T follicular helper cell (primary cell): ENCODE data around the gene ACP1.
A peak's percentile ranks its signal among the peaks of the same experiment; 100 is the strongest.

Source experiments
- DNase-seq: peaks from one replicate; pipeline ENCODE4 v3.0.0-alpha.2; 2020; ENCODE audit warnings: low read depth

ACP1 gene

DNA sequence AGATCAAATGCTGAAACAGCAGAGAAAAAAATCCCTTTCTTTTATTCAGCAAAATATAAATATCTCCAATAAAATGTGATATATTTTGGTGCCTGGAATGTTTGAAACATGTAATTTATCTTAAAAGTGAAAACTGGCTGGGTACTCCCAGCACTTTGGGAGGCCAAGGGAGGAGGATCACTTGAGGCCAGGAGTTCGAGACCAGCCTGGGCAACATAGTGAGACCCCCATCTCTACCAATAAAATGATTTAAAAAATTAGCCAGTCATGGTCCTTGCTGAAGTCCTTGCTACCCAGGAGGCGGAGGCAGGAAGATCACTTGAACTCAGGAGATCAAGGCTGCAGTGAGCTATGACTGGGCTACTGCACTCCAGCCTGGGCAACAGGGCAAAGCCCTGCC lies 9.6 kb upstream of the ACP1 start:
- DNase-seq = no peak

DNA sequence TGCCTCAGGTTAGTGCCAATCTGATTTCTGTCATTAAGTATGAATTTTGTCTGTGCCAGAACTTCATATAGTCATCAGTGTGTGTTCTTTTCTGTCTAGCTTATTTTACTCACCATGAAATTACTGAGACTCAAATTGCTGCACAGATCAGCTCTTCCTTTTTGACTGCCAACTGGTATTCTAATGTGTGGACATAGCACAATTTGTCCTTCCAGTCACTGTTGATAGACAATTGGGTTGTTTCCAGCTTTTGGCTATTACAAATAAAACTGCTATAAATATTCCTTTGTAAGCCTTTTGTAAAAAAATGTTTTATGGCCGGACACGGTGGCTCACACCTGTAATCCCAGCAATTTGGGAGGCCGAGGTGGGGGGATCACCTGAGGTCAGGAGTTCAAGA lies 8.7 kb upstream of the ACP1 start:
- DNase-seq = no peak

DNA sequence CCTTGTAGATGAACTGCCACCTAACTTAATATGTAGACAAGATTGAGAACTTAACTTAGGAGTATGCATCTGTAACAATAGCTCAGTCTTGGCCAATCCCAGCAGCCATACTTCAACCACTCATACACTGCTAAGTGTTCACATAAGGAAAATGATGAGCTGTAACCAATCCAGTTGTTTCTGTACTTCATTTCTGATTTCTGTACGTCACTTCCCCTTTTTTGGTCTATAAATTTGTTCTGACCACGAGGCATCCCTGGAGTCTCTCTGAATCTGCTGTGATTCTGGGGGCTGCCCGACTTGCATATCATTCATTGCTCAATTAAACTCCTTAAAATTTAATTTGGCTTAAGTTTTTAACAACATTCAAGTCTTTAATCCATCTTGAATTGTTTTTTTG lies 7.3 kb upstream of the ACP1 start:
- DNase-seq = no peak

DNA sequence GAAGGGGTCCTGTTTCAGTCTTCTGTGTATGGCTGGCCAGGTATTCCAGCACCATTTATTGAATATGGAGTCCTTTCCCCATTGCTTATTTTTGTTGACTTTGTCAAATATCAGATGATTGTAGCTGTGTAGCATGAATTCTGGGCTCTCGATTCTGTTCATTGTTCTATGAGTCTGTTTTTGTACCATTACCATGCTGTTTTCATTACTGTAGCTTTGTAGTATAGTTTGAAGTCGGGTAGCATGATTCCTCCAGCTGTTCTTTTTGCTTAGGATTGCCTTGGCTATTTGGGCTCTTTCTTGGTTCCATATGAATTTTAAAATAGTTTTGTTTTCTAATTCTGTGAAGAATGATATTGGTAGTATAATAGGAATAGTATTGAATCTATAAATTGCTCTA lies 6.9 kb upstream of the ACP1 start:
- DNase-seq = no peak

DNA sequence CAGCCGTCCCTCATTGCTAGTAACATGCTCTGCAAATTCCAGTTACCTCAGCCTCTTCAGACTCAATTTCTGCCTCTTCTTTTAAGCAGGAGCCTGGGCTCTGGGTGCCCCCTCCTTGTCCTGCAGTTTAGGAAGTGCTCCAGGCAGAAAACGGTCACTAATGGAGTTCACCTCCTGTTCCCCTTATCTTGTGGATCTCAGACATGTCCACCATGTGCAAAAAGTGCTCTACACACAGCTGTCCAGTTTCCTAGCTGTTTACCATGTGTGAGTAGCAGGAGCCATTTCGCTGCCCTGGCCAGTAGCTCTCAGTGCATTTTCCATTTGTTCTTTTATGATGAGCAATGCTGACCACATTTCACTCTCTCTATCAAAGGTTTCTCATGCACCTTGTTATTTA lies 5.8 kb upstream of the ACP1 start:
- no peak for DNase-seq

DNA sequence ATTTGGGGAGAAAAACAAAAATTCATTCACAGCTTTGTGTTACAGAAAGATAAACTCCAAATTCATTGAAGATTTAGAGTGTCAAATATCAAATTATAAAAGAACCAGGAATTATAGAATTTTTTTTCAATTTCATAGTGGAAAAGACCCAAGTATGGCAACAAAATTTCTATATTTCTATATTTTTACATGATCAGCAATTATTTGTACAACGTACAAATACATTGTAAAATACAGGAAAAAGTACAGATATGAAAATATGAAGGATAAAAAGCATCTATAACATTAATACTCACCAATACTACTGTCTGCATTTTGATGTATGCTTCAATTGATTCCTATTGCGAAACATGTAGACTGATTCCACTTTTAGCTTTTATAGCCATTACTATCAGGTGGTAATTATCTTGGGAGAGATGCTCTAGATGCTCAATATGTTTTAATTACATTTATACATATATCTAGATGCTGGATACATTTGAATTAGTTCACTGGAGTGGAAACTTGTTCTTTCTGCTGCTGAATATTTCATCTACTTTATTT lies 4.9 kb upstream of the ACP1 start:
- DNase-seq = no peak

DNA sequence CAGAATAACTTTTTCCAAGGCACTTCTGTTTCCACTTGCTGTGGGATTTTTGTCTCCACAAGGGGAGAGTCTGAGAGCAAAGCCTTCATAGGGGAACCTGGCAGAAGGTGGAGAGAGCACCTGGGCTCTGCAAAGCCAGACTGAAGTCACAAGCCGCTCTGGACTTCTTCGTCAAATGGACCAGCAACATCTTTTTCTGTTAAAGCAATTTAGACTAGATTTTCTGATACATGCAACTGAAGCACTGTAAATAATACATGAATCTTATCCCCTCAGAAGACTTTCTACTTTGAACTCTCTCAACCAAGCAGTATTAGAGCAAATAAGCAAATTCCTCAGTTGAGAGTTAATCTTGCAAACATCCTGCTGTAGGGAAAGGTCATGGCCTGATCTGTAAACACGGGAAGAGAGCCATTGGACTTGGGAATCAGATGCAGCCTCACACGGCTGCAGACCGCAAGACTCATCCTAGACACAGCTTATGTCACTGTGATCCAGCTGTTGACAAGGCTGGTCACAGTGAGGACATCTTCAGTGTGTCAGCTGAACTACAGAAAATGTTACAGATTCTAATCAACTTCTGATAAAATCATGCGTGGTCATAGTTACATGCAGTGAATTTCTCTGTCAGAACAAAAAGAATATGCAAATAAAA lies 4.1 kb upstream of the ACP1 start:
- no peak for DNase-seq

DNA sequence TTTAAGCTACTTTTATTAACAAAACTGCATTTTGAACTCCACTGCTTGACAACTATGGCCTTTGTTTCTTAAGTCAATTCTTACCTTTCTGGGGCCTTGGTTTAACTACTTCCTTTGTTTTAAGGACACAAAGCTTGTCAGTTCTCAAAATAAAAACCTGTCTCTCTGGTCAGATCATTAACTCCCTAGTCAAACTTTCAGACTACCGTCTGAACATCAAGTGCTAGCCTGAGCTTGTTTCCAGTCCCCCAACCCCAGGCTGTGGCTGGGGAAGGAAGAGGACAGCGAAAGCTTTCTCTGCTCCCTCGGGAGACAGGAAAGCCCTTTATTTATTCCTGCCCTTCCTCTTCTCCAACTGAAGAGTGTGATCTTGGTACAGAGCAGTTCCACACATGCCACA lies 2.6 kb upstream of the ACP1 start:
- no peak for DNase-seq

DNA sequence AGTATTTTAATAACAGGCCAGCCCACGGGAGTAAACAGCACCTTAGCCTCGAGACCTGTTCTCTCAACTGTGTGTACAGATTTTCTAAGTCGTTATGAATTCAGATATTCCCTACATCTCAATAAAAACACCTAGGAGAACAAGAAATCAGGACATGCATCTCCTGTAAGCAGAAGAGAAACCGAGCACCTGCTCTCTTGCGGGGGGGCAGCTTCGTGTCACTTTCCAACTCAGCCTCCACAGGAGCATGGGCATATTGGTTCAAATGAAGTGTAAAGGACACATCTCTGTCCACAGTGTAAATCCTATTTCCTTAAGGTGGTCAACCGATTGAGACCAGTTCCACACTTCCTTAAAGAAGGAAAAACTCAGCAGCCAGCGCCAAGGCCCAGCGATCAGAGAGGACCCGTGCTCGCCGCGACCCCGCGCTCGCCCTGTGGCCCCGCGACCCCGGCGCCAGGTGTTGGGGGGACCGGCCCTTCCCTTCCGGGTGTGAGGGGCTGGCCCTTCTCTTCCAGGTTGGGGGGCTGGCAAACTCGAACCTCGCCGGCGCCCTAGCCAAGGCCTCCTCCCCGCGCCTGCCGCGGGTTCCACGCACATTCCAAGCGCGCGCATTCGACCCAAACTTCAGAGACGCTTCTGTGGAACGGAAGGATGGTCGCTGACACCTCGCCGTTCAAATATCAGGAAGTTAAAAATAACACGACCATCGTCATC lies 1.6 kb upstream of the ACP1 start:
- DNase-seq = no peak

DNA sequence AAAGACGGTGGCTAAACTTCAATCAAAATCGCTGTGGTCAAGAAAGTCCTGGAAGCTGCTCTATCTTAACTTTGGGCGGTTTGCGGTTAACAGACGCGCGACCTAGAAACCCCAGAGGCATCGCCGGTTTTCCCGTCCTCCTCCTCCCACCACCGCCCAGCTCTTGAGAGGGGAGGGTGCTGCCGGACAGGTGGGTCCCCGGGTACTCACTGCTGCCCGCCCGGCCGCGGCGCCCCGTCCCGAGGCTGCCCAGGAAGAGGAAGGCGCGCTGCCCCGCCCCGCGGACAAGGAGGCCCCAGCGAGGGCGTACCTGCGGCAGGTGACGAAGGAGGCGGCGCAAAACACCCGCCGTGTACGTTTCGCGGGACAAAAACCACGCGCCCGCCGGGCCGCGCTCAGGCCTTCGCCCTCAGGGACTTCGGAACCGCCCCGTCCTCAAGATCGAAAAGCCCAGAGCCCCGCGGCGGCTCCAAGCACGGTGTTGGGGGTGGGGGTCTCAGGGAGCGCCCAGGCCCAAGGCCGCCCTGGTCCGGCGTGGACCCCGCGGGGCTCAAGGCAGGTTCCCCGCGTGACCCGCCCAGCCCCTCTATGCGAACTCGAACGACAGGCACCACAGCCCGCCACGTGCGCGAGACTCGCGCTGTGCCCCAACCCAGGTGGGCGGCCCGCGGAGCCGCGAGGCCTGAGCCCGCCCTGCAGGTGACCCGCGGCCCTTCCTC lies 814 bp upstream of the ACP1 start, which contains the start of gene SH3YL1:
SH3YL1 (minus strand) TSS at position 259 of the 719 bp plus-strand sequence; CDS start at position 211, 48 bp downstream.
- peak; percentile 56 for DNase-seq

DNA sequence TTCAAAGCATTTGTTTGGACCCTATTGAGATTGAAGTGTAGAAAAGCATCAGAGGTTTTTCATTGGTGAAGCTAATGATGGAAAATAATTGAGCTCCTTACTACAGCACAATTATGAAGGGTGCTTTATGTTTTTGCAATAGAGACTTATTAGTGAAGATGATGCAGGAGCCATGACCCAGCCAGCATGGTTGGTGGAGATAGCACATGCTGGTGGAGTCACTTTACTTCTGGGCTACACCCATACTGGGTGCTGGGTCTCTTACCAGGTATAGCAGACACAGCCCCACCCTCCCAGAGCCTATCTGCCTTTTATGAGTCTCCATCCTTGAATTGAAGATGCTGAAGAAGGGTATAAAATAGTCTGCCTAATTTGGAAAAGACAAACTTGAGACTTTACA lies 3.6 kb downstream of the ACP1 start:
- no peak for DNase-seq

DNA sequence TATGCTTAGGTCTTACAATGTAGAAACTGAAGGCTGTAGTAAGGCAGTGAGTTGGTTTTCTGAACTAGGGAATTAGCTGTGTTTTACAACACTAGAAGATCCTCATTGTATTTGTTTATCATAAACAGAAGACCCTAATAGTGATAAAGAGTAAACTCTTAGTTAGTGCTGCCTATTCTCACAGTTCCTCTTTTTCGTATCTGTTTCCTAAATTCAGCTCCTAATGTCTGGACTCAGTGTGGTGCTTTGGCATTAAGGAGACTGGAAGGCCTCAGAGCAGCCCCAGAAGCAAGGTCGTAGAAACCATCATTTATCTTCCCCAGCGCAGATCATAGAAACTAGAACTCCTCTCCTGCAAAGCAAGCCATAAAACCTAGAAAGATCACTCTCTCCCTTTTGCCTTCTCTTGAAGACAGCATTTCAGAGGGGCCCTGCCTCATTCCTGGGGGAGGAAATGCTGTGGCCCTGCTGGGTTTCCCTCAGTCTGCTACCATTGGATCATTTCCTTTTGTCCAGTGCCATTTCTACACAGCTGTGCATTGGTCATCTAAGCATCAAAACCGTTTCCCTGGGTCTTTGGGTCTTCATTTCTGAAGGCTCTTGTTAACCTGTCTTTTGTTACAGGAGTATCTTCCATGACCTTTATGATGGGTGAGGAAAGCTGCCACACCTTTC lies 4.7 kb downstream of the ACP1 start:
- no peak for DNase-seq

DNA sequence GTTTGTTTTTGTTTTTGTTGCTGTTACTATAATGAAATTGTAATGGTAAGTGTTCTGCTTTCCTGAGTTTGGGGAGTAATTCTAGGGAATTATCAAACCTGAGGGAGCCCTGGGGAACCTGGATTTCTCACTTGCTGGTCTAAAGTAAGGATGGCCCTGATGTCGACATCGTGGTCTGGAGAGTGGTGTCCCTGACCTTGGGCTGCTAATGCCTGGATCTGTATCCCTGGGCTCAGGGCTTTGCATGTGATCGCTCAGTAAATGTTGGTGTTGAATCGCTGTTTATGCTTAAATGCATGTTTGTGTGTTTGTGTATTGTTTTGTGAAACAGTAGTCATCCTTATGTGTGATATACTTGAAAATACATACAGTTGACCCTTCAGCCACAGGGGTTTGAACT lies 6.1 kb downstream of the ACP1 start:
- no peak for DNase-seq

DNA sequence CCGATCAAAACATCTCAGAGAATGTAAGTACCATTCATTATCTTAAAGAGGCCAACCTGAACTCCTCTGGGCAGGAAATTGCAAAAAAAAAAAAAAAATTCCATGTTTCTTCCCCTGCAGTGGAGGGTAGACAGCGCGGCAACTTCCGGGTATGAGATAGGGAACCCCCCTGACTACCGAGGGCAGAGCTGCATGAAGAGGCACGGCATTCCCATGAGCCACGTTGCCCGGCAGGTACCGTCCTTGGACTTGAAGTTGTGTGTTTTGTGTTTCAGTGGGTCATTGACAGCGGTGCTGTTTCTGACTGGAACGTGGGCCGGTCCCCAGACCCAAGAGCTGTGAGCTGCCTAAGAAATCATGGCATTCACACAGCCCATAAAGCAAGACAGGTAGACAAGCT lies 7.2 kb downstream of the ACP1 start:
- DNase-seq = no peak

DNA sequence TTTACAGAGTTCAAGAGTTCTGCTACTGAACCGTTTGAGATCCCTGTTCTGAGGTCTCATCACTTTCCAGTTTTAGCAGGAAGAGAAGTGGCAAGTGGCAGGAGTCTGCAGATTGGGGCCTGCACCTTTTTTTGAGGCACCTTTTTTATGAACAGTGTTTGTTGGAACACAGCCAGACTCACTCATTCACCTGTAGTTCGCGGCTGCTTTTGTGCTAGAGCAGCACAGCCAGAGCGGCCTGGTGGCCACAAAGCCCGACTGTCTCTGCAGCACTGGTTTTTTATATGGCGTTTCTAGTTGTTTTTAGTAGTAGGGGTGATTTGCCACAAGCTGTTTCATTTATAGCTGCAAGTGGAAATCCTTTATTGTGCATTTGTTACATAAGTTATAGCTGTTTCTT lies 8.6 kb downstream of the ACP1 start:
- no peak for DNase-seq

DNA sequence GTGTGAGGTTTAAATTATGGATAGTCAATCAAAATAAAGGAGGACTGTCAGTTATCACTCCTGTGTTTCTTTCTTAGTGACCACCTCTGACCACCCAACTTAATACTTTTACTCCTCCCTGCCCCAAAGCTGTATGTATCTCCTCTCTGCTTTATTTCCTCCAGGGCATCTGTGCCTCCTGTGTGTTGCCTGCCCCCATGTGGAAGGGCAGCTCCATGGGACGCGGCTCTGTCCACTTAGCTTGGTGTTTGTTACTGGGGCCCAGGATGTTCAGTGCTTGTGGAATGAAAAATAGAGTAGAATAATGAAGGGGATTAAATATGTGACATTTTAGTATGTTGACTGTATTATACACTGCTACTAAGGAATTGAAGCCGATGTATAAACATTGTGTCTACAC lies 9.8 kb downstream of the ACP1 start:
- DNase-seq = no peak

DNA sequence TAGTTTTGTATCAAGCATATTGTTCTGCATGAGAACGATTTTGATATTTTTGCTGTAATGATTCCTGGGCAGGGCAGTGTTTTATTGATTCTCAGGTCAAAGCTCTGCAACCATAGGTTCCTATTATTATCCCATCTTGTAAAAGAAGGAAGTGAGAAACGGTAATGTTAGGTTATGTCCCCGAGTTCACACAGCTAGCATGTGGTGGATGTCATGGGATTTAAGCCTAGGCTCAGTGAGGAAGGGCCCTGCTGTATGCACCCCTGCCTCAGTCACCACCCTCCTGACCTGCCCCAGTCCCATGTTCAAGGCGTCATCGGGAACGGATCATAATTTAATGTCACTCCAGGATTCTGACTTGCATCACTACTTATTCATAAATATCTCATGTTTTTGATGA lies 10.7 kb downstream of the ACP1 start:
- no peak for DNase-seq

DNA sequence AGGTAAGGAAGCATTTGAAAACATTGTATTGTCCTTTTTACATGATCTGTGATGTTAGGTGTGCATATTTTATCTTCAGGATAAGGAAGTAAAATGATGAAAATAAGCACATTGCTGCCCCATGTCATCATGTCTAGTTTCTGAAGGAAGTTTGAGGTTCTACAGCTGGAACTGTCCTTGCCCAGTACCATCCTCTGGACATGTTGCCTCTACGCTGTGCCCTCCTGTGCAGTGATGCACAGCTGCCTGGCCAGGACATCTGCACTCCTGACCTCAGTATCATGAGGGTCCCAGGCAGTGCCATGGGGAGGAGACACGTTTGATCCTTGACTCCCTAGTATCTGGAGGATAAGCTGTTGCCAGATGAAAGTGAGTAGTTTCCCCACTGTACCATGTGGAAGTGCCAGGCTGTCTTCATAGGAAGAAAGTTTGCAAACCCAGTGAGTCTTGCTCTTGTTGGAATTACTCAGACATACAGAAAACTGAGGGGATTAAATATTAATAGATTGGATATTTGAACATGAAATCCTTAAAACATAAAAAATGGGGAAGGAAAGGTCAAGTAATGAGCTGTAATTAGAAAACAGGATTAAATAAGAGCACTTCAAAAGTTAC lies 13.7 kb downstream of the ACP1 start:
- no peak for DNase-seq

DNA sequence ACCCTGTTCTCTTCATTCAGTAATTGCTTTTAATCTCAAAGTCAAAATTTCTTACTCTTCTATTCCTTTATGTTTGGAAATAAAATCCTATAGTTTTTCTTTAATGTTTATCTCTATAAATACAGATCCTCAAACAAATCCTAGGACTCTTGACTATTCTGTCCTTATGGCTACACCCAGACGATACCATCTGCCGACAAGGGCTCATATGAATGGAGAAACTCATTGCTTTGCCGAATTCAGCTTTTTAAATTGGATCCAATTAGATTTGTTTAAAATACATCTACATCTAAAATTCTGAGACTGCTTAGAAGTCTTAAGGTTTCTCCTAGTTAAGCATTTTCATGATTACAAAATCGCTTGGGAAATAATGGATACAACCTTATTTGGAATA lies 14.2 kb downstream of the ACP1 start:
- no peak for DNase-seq

DNA sequence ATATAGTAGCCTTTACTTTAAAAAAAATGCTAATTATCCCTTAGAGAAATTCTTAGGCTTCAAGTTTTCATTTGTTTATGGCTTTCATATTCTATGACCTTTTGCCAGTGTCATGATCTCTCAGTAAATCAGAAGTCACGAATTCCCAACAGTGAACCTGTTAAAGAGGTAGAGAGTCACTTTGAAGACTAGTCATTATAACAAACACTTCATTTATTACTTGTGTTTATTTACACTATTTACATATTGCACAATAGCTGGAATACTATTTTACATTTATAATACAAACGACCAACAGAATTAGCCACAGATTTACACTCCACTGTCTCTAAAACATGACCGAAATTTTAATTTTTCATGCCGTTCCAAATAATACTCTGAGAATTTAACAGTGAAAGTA lies 14.6 kb downstream of the ACP1 start:
- DNase-seq = no peak

DNA sequence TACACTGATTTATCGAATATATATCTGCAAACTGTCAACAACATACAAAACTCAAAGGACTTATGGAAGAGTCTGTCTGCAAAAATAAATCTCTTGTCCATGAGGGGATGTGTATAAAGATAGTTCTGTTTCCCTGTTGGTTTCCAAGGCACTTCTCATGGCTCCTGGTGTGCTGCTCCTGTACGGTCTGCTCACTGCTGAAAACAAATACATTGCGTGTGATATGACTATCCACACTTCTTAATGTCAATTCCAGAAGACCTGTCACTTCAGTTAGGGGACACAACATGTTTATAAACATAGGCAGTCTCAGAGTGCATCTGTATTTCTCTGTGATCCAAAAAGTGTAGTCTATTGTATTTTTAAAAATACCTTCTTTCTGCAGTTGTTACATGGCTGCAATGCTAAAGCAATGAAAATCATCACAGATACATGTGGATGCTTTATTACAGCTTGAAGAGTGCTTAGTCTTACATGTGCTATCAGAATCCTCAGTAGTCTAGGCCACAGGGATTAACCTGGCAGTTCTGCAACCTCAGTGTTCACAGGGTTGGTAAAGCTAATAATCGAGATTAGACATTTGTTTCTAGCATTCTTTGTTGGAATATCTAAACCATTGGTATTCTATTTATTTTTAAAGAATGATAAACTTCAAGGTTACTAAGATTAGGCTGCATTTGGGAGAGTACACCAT lies 15.4 kb downstream of the ACP1 start:
- no peak for DNase-seq
